Tibial artery (tissue), 4 donors: ENCODE results near the gene MED12L.

Experiments
- DNase-seq, 2 donors: peaks; one replicate each; pipeline ENCODE4 v3.0.0-alpha.2; 2019
- H3K27ac ChIP-seq, 2 donors: fragments of 200-600 bp; sonication (generic) in 1 of 2; 1 replicate in 1 of 2; 2 replicates in 1 of 2; pipeline ENCODE4 v1.5.1; 2018 to 2019; ENCODE audit warnings: mild to moderate bottlenecking in 1 of 2
- H3K27me3 ChIP-seq, 2 donors: fragments of 200-600 bp; sonication (generic) in 1 of 2; one replicate each; pipeline versions ENCODE4 v1.5.1 to v1.6.0; 2016 to 2019
- H3K36me3 ChIP-seq, 3 donors: fragments of 200-600 bp; sonication (generic) in 2 of 3; one replicate each; pipeline ENCODE4 v1.5.1; 2016 to 2019; ENCODE audit warnings: mild to moderate bottlenecking in 2 of 3
- H3K4me1 ChIP-seq, 4 donors: fragments of 200-600 bp; sonication (generic) in 2 of 4; 1 replicate in 3 of 4; 2 replicates in 1 of 4; pipeline ENCODE4 v1.5.1; 2016 to 2019
- H3K4me3 ChIP-seq, 2 donors: fragments of 200-600 bp; sonication (generic) in 1 of 2; 1 replicate in 1 of 2; 2 replicates in 1 of 2; pipeline ENCODE4 v1.5.1; 2018 to 2019; ENCODE audit warnings: mild to moderate bottlenecking in 2 of 2
- H3K9me3 ChIP-seq, 3 donors: fragments of 200-600 bp; sonication (generic) in 1 of 3; one replicate each; pipeline ENCODE4 v1.5.1; 2016 to 2019
- intact Hi-C: fragments of 100-400 bp; cut with DNase I; formaldehyde crosslinking; loops from one replicate; pipeline ENCODE4 v1.15.0; 2023; ENCODE audit warnings: low total_unique reads
- TF ChIP-seq, protein P1 (sequence below), 2 experiments: fragments of 200-600 bp in 1 of 2; fragments of 450-650 bp in 1 of 2; IDR thresholded peaks; one replicate each; pipeline ENCODE4 v1.5.1; 2017 to 2019; ENCODE audit warnings: antibody characterized with exemption in 2 of 2, mild to moderate bottlenecking in 1 of 2, moderate library complexity in 1 of 2

MED12L gene

GRCh38 chr3:151093905-151094304, 8.4 kb downstream of the MED12L start:
- Histone ChIP-seq H3K27me3 (peaks cover 0 to 6% of the 10 kb centered on the region in 2 donors), H3K9me3 (no peaks in the 10 kb centered on the region), H3K27ac (no peak overlapping the region), H3K36me3 (no peaks in the 10 kb centered on the region), H3K4me1 (no peaks in the 10 kb centered on the region), H3K4me3 (no peak overlapping the region)
- DNase-seq: no peak
- TF ChIP-seq, protein P1, sequence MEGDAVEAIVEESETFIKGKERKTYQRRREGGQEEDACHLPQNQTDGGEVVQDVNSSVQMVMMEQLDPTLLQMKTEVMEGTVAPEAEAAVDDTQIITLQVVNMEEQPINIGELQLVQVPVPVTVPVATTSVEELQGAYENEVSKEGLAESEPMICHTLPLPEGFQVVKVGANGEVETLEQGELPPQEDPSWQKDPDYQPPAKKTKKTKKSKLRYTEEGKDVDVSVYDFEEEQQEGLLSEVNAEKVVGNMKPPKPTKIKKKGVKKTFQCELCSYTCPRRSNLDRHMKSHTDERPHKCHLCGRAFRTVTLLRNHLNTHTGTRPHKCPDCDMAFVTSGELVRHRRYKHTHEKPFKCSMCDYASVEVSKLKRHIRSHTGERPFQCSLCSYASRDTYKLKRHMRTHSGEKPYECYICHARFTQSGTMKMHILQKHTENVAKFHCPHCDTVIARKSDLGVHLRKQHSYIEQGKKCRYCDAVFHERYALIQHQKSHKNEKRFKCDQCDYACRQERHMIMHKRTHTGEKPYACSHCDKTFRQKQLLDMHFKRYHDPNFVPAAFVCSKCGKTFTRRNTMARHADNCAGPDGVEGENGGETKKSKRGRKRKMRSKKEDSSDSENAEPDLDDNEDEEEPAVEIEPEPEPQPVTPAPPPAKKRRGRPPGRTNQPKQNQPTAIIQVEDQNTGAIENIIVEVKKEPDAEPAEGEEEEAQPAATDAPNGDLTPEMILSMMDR (IDR thresholded peaks at IDR 0.05): no peak
- intact Hi-C loops: no loop called here

DNA sequence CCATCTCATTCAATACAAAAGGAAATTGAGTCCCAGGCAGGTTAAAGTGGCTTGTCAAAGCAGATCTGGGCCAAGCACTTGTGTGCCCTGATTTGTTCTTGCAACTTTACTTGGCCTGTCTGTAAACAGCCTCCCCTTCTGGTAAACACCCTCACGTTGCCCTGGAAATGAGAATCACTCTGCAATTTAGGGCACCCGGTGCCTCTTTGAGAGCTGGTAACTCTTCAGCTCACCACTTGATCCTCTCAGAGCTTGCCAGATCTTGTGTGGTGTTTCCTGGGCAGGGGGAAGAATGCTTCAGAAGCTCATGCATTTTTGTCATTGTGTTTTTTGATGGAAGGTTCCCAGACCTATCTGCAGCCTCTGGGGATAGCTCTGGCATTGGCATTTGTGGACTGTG, 11.3 kb downstream of the MED12L start:
- Histone ChIP-seq H3K4me3 (no peak overlapping the region), H3K27ac (no peak overlapping the region), H3K36me3 (no peaks in the 10 kb centered on the region), H3K27me3 (peaks cover 0 to 6% of the 10 kb centered on the region in 2 donors), H3K4me1 (no peaks in the 10 kb centered on the region), H3K9me3 (no peaks in the 10 kb centered on the region)
- TF ChIP-seq, protein P1 (IDR thresholded peaks at IDR 0.05): no peak
- DNase-seq: no peak
- intact Hi-C loops: no loop called here

DNA sequence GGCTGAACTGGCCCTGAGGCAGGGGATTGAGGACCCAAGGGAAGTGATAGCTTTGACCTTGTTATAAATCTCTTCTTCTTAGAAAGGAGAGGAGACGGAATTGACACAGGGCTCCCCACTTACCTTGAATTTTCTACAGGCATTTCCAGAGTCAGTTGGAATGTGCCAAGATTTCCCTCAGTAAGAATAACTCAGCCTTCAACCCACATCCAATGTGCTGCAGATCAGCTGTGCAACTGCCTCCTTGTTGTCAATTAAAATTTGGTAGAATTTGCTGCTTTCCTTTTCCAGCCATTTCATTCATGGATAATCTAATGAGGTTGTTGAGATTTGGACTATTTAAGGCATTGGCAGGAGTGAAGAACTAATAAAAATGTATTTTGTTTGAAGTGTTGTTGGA, 14.6 kb downstream of the MED12L start:
- Histone ChIP-seq H3K27me3 (peaks cover 0 to 6% of the 10 kb centered on the region in 2 donors), H3K27ac (no peak overlapping the region), H3K4me3 (no peak overlapping the region), H3K4me1 (no peaks in the 10 kb centered on the region), H3K9me3 (no peaks in the 10 kb centered on the region), H3K36me3 (no peaks in the 10 kb centered on the region)
- DNase-seq: no peak
- intact Hi-C loops: no loop called here
- TF ChIP-seq, protein P1 (IDR thresholded peaks at IDR 0.05): no peak

- Histone ChIP-seq H3K27ac (no peak overlapping the region), H3K9me3 (no peaks in the 10 kb centered on the region), H3K4me3 (no peak overlapping the region), H3K4me1 (no peaks in the 10 kb centered on the region), H3K36me3 (no peaks in the 10 kb centered on the region), H3K27me3 (peaks cover 0 to 2% of the 10 kb centered on the region in 2 donors)
- TF ChIP-seq, protein P1 (IDR thresholded peaks at IDR 0.05): no peak
- no peak for DNase-seq
- intact Hi-C loops: no loop called here
These were observed 16.0 kb downstream of the MED12L start for GRCh38 chr3:151101270-151101969.

DNA sequence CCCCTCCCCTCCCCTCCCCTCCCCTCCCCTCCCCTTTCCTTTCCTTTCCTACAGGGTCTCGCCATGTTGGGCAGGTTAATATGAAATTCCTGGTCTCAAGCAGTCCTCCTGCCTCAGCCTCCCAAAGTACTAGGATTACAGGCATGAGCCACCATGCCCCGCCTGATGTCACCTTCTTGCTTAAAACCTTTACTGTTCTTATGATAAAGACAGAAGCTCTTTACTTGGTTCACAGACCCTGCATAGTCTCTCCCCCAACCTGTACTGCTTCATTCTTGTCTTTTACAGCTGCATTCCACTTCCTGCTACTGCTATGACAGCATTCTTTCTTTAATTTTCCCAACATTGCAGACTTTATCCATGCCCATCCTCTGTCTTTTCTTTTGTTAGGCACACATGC, 20.8 kb downstream of the MED12L start:
- no peak for DNase-seq
- intact Hi-C loops: no loop called here
- H3K27ac ChIP-seq: no peak overlapping the region
- no peak overlapping the region for H3K4me3 ChIP-seq
- no peaks in the 10 kb centered on the region for H3K27me3 ChIP-seq
- H3K9me3 ChIP-seq: no peaks in the 10 kb centered on the region
- H3K4me1 ChIP-seq: no peaks in the 10 kb centered on the region
- no peaks in the 10 kb centered on the region for H3K36me3 ChIP-seq
- TF ChIP-seq, protein P1 (IDR thresholded peaks at IDR 0.05): no peak
